Vagina (tissue), 2 donors: ENCODE data around the gene PRSS22.

Experiments used
- POLR2A ChIP-seq, 2 donors: fragments of 450-650 bp; IDR thresholded peaks; one replicate each; pipeline ENCODE4 v1.6.1; 2017; ENCODE audit warnings: antibody characterized with exemption in 2 of 2, mild to moderate bottlenecking in 2 of 2, moderate library complexity in 2 of 2
- POLR2AphosphoS5 ChIP-seq, 2 donors: sonication (generic); formaldehyde crosslinking; IDR thresholded peaks; one replicate each; pipeline ENCODE4 v1.9.0; 2017; ENCODE audit warnings: antibody characterized with exemption in 2 of 2, mild to moderate bottlenecking in 2 of 2, low read depth in 1 of 2; ENCODE audit not compliant: insufficient read depth in 1 of 2
- TF ChIP-seq, protein P1 (sequence below), 3 experiments: fragments of 450-650 bp in 2 of 3; fragments of 200-600 bp in 1 of 3; sonication (generic) in 1 of 3; IDR thresholded peaks; one replicate each; pipeline ENCODE4 v1.5.1; 2017 to 2019; ENCODE audit warnings: antibody characterized with exemption in 3 of 3, mild to moderate bottlenecking in 2 of 3, moderate library complexity in 2 of 3

DNA sequence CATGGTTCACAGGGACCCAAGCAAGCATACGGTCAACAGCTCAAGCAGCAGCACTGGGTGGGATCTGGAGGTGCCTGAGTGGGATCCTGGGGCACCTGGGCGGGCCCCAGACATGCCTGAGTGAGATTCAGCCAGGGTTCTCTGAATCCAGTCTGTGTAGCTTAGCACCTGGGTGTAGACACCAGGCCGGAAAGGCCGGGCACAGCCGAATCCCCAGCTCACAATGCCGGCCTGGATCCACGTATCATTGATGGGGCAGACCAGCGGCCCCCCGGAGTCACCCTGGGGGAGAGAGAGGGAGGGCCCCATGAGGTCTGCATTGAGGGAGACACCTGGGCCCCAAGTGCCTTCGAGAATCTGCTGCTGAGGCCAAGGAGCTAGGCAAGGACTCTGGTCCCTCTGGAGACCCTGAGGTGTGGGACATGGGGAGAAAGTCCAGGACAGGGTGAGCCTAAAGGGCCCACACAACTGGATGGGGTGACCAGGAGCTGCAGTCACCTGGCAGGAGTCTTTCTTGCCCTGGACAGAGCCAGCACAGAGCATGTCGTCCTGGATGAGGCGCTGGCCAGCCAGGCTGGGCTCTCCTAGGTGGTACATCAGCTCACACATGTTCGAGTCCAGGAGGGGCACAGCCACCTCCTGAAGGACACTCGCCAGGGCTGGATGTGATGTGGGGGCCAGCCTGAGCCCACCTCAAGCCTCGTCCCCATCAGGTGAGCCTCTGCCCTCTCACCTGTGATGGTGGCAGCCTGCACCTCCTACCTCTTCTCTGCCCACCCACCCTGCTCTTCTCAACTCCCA is 18.1 kb downstream of the PRSS22 start:
- TF ChIP-seq POLR2A (IDR thresholded peaks at IDR 0.05) (no peak), POLR2AphosphoS5 (IDR thresholded peaks at IDR 0.05; ENCODE audit: insufficient read depth in 1 of 2, low read depth in 1 of 2) (no peak)
- TF ChIP-seq, protein P1, sequence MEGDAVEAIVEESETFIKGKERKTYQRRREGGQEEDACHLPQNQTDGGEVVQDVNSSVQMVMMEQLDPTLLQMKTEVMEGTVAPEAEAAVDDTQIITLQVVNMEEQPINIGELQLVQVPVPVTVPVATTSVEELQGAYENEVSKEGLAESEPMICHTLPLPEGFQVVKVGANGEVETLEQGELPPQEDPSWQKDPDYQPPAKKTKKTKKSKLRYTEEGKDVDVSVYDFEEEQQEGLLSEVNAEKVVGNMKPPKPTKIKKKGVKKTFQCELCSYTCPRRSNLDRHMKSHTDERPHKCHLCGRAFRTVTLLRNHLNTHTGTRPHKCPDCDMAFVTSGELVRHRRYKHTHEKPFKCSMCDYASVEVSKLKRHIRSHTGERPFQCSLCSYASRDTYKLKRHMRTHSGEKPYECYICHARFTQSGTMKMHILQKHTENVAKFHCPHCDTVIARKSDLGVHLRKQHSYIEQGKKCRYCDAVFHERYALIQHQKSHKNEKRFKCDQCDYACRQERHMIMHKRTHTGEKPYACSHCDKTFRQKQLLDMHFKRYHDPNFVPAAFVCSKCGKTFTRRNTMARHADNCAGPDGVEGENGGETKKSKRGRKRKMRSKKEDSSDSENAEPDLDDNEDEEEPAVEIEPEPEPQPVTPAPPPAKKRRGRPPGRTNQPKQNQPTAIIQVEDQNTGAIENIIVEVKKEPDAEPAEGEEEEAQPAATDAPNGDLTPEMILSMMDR (IDR thresholded peaks at IDR 0.05), result no peak
